Superior temporal gyrus (tissue), 1 donor: ENCODE data around the gene JARID2.

Experiments used
- DNase-seq: peaks from one replicate; pipeline ENCODE4 v3.0.0-alpha.2; 2016; ENCODE audit errors: extremely low spot score

JARID2 gene

GRCh38 chr6:15439410-15440025, 193.6 kb downstream of the JARID2 start:
- DNase-seq = no peak

GRCh38 chr6:15440040-15440439, 194.2 kb downstream of the JARID2 start:
- no peak for DNase-seq

- peak; percentile 85 for DNase-seq
Observed at GRCh38 chr6:15441215-15441868, 195.5 kb downstream of the JARID2 start.

GRCh38 chr6:15441981-15442380, 196.1 kb downstream of the JARID2 start:
- DNase-seq = no peak

GRCh38 chr6:15442467-15442866, 196.6 kb downstream of the JARID2 start:
- DNase-seq = no peak

- no peak for DNase-seq
Observed at GRCh38 chr6:15443119-15443830, 197.4 kb downstream of the JARID2 start.

- DNase-seq = no peak
Observed at GRCh38 chr6:15444081-15444731, 198.3 kb downstream of the JARID2 start.

- no peak for DNase-seq
Observed at GRCh38 chr6:15444881-15445280, 199.0 kb downstream of the JARID2 start.

- DNase-seq = no peak
Observed at GRCh38 chr6:15447546-15448267, 201.8 kb downstream of the JARID2 start.

GRCh38 chr6:15449011-15449410, 203.1 kb downstream of the JARID2 start:
- no peak for DNase-seq

GRCh38 chr6:15451738-15452137, 205.9 kb downstream of the JARID2 start:
- DNase-seq = no peak

GRCh38 chr6:15452182-15452941, 206.5 kb downstream of the JARID2 start:
- no peak for DNase-seq

- no peak for DNase-seq
Observed at GRCh38 chr6:15453186-15453585, 207.3 kb downstream of the JARID2 start.

GRCh38 chr6:15453622-15454021, 207.8 kb downstream of the JARID2 start:
- DNase-seq = peak; percentile 66

GRCh38 chr6:15456422-15456821, 210.6 kb downstream of the JARID2 start:
- peak; percentile 6 for DNase-seq

GRCh38 chr6:15457121-15457650, 211.3 kb downstream of the JARID2 start:
- DNase-seq = peak; percentile 11

- peak; percentile 12 for DNase-seq
Observed at GRCh38 chr6:15458021-15458459, 212.2 kb downstream of the JARID2 start.

GRCh38 chr6:15460110-15460727, 214.3 kb downstream of the JARID2 start:
- no peak for DNase-seq

GRCh38 chr6:15461127-15461944, 215.5 kb downstream of the JARID2 start:
- no peak for DNase-seq
